Heart left ventricle (tissue), 16 donors: Measurements from ENCODE around the gene TMEM132D. TPM values are rescaled to one million over a fixed set of nuclear protein-coding genes. Genes with fewer than 3 reads are reported as not detected.

Source experiments
- ATAC-seq, 4 donors: fragments of 200-7000 bp; cut with Tn5 transposase; one replicate each; pipeline ENCODE4 v1.9.1; 2020 to 2022; ENCODE audit warnings: moderate library complexity in 4 of 4, mild to moderate bottlenecking in 3 of 4, moderate number of reproducible peaks in 1 of 4
- DNase-seq, 5 donors: peaks; one replicate each; pipeline ENCODE4 v3.0.0-alpha.2; 2020
- H3K27ac ChIP-seq, 12 donors: fragments of 200-600 bp; sonication (generic) in 4 of 12; one replicate each; pipeline versions ENCODE4 v1.5.0 to v1.8.0; 2016 to 2022; ENCODE audit warnings: mild to moderate bottlenecking in 2 of 12
- H3K27me3 ChIP-seq, 9 donors: fragments of 200-600 bp; sonication (generic) in 2 of 9; one replicate each; pipeline versions ENCODE4 v1.5.1 to v1.8.0; 2016 to 2022; ENCODE audit warnings: mild to moderate bottlenecking in 3 of 9
- H3K36me3 ChIP-seq, 9 donors: fragments of 200-600 bp; sonication (generic) in 2 of 9; one replicate each; pipeline versions ENCODE4 v1.5.0 to v1.8.0; 2018 to 2022; ENCODE audit warnings: mild to moderate bottlenecking in 2 of 9
- H3K4me1 ChIP-seq, 12 donors: fragments of 200-600 bp; sonication (generic) in 4 of 12; one replicate each; pipeline versions ENCODE4 v1.5.0 to v1.8.0; 2016 to 2022; ENCODE audit warnings: mild to moderate bottlenecking in 3 of 12
- H3K4me3 ChIP-seq, 12 donors: fragments of 200-600 bp; sonication (generic) in 4 of 12; one replicate each; pipeline versions ENCODE4 v1.5.0 to v1.8.0; 2017 to 2022; ENCODE audit warnings: mild to moderate bottlenecking in 9 of 12, moderate library complexity in 4 of 12
- H3K9me3 ChIP-seq, 12 donors: fragments of 200-600 bp; sonication (generic) in 4 of 12; one replicate each; pipeline versions ENCODE4 v1.5.0 to v1.8.0; 2016 to 2022; ENCODE audit warnings: mild to moderate bottlenecking in 1 of 12
- CTCF ChIP-seq, 12 donors: fragments of 200-600 bp; sonication (generic) in 4 of 12; IDR thresholded peaks; one replicate each; pipeline versions ENCODE4 v1.5.0 to v1.8.0; 2018 to 2022; ENCODE audit warnings: antibody characterized with exemption in 12 of 12, mild to moderate bottlenecking in 5 of 12
- POLR2A ChIP-seq, 2 donors: fragments of 450-650 bp; IDR thresholded peaks; one replicate each; pipeline ENCODE4 v1.6.1; 2017; ENCODE audit warnings: antibody characterized with exemption in 2 of 2, mild to moderate bottlenecking in 2 of 2, moderate library complexity in 2 of 2
- WGBS, 4 donors: extraction: QIAGEN DNeasy Blood & Tissue Kit in 2 of 4; methylation state at CpG; one replicate each; pipeline versions ENCODE4 v1.1.5 to v1.1.7; 2013 to 2018; 5-methylcytosine and 5-hydroxymethylcytosine counted together
- intact Hi-C, 10 donors: fragments of 100-400 bp; cut with DNase I; formaldehyde crosslinking; loops; one replicate each; pipeline versions ENCODE4 v1.11.1 to v1.14.2; 2022
- polyA plus RNA-seq, 2 donors: library from polyadenylated mRNA; stranded (reverse); fragments of 200-250 nt; gene quantifications; one replicate each; pipeline ENCODE4 v1.2.3, GENCODE V29; 2013
- total RNA-seq, 9 donors: library from RNA; depleted of rRNA in 2 of 9; stranded (reverse); fragments of >200 nt in 2 of 9; fragmentation: NEBNext Ultra II Directional in 3 of 9; extraction: Animal tissue kit (Norgen Biotek cat#: 25700) in 3 of 9; gene quantifications; one replicate each; pipeline versions ENCODE4 v1.1.0 to v1.2.4, GENCODE V29; 2016 to 2023
- donor health status: ischemic (EF 13 %, LVEDD 7.1; RV severe dilation, severe dysfunction).
- donor health status: healthy with polysubstance abuse.
- donor health status: DM: no; HTN: yes; CAD: no.
- donor health status: DM: no; HTN: no; CAD: no.
- donor health status: ischemic (EF 25% LVEDD 6.9; RV normal size, moderate dysfunction).
- donor health status: ischemic (EF 25% LVEDD 5.7; RV mildly dilated, moderate dysfunction).
- donor health status: healthy.
- donor health status: DM: yes; HTN: yes; CAD: no.
- donor health status: ischemic (EF 35%, LVEDD 5.7; RV mildly dilated, moderate dysfunction).
- donor health status: nonischemic (EF 11% LVEDD 7.7; RV severe dilation, severe dysfunction).
- donor health status: DM: yes; HTN: yes; CAD: no.
- donor health status: PGD.
- donor health status: ischemic (EF 29% LVEDD 5.4; RV normal size, mild dysfunction).
- donor health status: nonischemic (EF 23%, LVEDD 6.1; RV moderate dilation, normal function).

The TMEM132D gene
- total and polyA plus RNA-seq, 11 donors = not detected

- ATAC-seq (no peak), DNase-seq (no peak)
- TF ChIP-seq CTCF (IDR thresholded peaks at IDR 0.05) (no peak), POLR2A (IDR thresholded peaks at IDR 0.05) (no peak)
- Histone ChIP-seq H3K9me3 (peaks cover 0 to 2% (median 0%) of the 10 kb centered on the region in 12 donors), H3K4me1 (no peaks in the 10 kb centered on the region), H3K36me3 (no peaks in the 10 kb centered on the region), H3K27ac (no peak overlapping the region), H3K4me3 (no peak overlapping the region), H3K27me3 (peaks cover 0 to 7% (median 0%) of the 10 kb centered on the region in 9 donors)
- intact Hi-C loops = no loop called here
- 53 to 70% (median 64%) methylated on average over 4 of the region's 4 CpGs for WGBS, 4 donors
Observed at GRCh38 chr12:129371268-129371667, 532.6 kb downstream of the TMEM132D start.

GRCh38 chr12:129366656-129367055 is 537.2 kb downstream of the TMEM132D start:
- no peak overlapping the region for H3K27ac ChIP-seq
- intact Hi-C loops = no loop called here
- H3K36me3 ChIP-seq = no peaks in the 10 kb centered on the region
- DNase-seq (no peak), ATAC-seq (no peak)
- H3K27me3 ChIP-seq = peaks cover 0 to 14% (median 0%) of the 10 kb centered on the region in 9 donors
- peaks cover 0 to under 1% (median 0%) of the 10 kb centered on the region in 12 donors for H3K9me3 ChIP-seq
- no peak for TF ChIP-seq POLR2A (IDR thresholded peaks at IDR 0.05)
- no peak for TF ChIP-seq CTCF (IDR thresholded peaks at IDR 0.05)
- WGBS, 4 donors = 78 to 84% (median 82%) methylated on average over 9 of the region's 9 CpGs
- H3K4me3 ChIP-seq = no peak overlapping the region
- H3K4me1 ChIP-seq = no peaks in the 10 kb centered on the region

- Histone ChIP-seq H3K36me3 (no peaks in the 10 kb centered on the region), H3K4me3 (no peak overlapping the region), H3K27ac (no peak overlapping the region), H3K27me3 (peaks cover 0 to 19% (median 0%) of the 10 kb centered on the region in 9 donors), H3K9me3 (no peaks in the 10 kb centered on the region), H3K4me1 (no peaks in the 10 kb centered on the region)
- TF ChIP-seq POLR2A (IDR thresholded peaks at IDR 0.05) (no peak), CTCF (IDR thresholded peaks at IDR 0.05) (no peak)
- intact Hi-C loops = no loop called here
- no peak for DNase-seq
- no peak for ATAC-seq
- 50 to 60% (median 56%) methylated on average over 8 of the region's 8 CpGs for WGBS, 4 donors
Observed at GRCh38 chr12:129363041-129363440, 540.8 kb downstream of the TMEM132D start.

- TF ChIP-seq CTCF (IDR thresholded peaks at IDR 0.05) (no peak), POLR2A (IDR thresholded peaks at IDR 0.05) (no peak)
- 81 to 88% (median 85%) methylated on average over 6 of the region's 6 CpGs for WGBS, 4 donors
Observed at GRCh38 chr12:129357233-129357632, 546.6 kb downstream of the TMEM132D start.

More at GRCh38 chr12:129357233-129357632, 546.6 kb downstream of the TMEM132D start:
- Histone ChIP-seq H3K4me3 (no peak overlapping the region), H3K9me3 (peaks cover 0 to 5% (median 0%) of the 10 kb centered on the region in 12 donors), H3K36me3 (no peaks in the 10 kb centered on the region), H3K27ac (no peak overlapping the region), H3K4me1 (no peaks in the 10 kb centered on the region), H3K27me3 (peaks cover 0 to 8% (median 0%) of the 10 kb centered on the region in 9 donors)
- ATAC-seq (no peak), DNase-seq (no peak)
- intact Hi-C loops = no loop called here
